Fibroblast of villous mesenchyme (primary cell): Measurements from ENCODE around the gene TBC1D12. TPM values are rescaled to one million over a fixed set of nuclear protein-coding genes. Genes with fewer than 3 reads are reported as not detected.

Experiments
- DNase-seq: peaks from one replicate; pipeline ENCODE4 v3.0.0-alpha.2; 2010; ENCODE audit warnings: low read depth
- H3K4me3 ChIP-seq: 2 replicates; pipeline ENCODE4 v1.5.1; 2011; ENCODE audit warnings: low read depth, mild to moderate bottlenecking, low read length
- total RNA-seq: library from RNA; depleted of rRNA; stranded (reverse); fragments of >200 nt; gene quantifications from 2 replicates; pipeline ENCODE4 v1.2.3, GENCODE V29; 2012
- TF ChIP-seq, protein P1 (sequence below): IDR thresholded peaks from 2 replicates; pipeline ENCODE4 v1.5.1; 2012; ENCODE audit warnings: low read depth, mild to moderate bottlenecking, low read length; ENCODE audit not compliant: insufficient read depth

The TBC1D12 gene
- total RNA-seq, 1 donor, result 15.1 TPM

- peak within 1 kb of the TSS; percentile 87 for H3K4me3 ChIP-seq
- TF ChIP-seq, protein P1, sequence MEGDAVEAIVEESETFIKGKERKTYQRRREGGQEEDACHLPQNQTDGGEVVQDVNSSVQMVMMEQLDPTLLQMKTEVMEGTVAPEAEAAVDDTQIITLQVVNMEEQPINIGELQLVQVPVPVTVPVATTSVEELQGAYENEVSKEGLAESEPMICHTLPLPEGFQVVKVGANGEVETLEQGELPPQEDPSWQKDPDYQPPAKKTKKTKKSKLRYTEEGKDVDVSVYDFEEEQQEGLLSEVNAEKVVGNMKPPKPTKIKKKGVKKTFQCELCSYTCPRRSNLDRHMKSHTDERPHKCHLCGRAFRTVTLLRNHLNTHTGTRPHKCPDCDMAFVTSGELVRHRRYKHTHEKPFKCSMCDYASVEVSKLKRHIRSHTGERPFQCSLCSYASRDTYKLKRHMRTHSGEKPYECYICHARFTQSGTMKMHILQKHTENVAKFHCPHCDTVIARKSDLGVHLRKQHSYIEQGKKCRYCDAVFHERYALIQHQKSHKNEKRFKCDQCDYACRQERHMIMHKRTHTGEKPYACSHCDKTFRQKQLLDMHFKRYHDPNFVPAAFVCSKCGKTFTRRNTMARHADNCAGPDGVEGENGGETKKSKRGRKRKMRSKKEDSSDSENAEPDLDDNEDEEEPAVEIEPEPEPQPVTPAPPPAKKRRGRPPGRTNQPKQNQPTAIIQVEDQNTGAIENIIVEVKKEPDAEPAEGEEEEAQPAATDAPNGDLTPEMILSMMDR, result peak; percentile 63
- DNase-seq, result peak; percentile 94
These were observed 39.7 kb upstream of the TBC1D12 start, which contains the start of gene NOC3L for GRCh38 chr10:94362360-94363250. TSS of gene NOC3L (minus strand) at chr10:94362939. CDS start at chr10:94362838, 101 bp downstream.

DNA sequence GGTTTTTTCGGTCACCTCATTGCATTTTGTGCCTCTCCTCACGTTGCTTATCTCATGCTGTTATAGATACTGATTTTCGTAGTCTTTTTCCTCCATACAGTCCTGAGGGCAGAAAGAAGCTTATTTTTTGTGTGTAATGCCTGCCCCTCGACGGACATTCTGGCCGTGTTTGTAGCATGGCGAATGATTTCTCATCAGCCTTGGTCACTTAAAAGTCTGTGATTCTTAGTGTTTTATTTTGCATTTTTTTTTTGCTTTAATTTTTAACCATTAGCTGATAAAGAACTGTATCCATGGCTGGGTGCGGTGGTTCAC is 39.1 kb upstream of the TBC1D12 start:
- DNase-seq, result no peak

GRCh38 chr10:94364482-94364881 is 37.9 kb upstream of the TBC1D12 start:
- H3K4me3 ChIP-seq, result no peak overlapping the region
- DNase-seq, result no peak
- TF ChIP-seq, protein P1, result no peak

More for the DNA sequence above, 39.1 kb upstream of the TBC1D12 start:
- H3K4me3 ChIP-seq, result peak overlapping the region; percentile 87
- TF ChIP-seq, protein P1, result no peak

- no peak overlapping the region for H3K4me3 ChIP-seq
- no peak for DNase-seq
- TF ChIP-seq, protein P1, result no peak
These were observed 36.0 kb upstream of the TBC1D12 start for GRCh38 chr10:94366382-94366781.

- DNase-seq, result no peak
- TF ChIP-seq, protein P1, result no peak
- H3K4me3 ChIP-seq, result no peak overlapping the region
These were observed 31.8 kb upstream of the TBC1D12 start for GRCh38 chr10:94370501-94370900.

DNA sequence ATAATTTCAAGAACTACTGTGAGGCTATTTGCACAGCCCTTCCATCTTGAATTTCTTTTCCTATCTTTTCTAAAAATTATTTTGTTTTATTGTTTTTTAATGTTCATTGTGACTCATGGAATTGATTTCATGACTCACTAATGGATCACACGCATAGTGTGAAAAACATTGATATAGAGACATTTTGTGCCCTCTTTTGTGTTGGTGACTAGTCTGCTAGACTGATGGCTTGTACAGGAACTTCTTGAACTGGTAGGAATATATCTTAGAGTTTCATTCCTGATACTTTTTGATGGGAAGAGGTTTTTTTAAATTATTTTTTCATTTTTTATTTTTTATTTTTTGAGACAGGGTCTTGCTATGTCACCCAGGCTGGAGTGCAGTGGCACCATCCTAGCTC is 27.0 kb upstream of the TBC1D12 start:
- no peak for DNase-seq
- TF ChIP-seq, protein P1, result no peak
- no peak overlapping the region for H3K4me3 ChIP-seq
